K562 (cell line): ENCODE results near the gene FOXN1. TPM values are rescaled to one million over a fixed set of nuclear protein-coding genes. Genes with fewer than 3 reads are reported as not detected.
A peak's percentile ranks its signal among the peaks of the same experiment; 100 is the strongest.

Source experiments
- COPS2 ChIP-seq: fragments of 450-650 bp; conservative IDR thresholded peaks from 2 replicates; pipeline ENCODE4 v1.6.1; 2016; ENCODE audit warnings: mild to moderate bottlenecking, moderate library complexity
- HDAC1 ChIP-seq, 2 experiments: fragments of 450-650 bp; IDR thresholded peaks; 2 replicates each; pipeline ENCODE4 v1.6.1; 2016 to 2017; ENCODE audit warnings: inconsistent platforms in 1 of 2, mild to moderate bottlenecking in 1 of 2, moderate library complexity in 1 of 2
- HLTF ChIP-seq: fragments of 450-650 bp; IDR thresholded peaks from 2 replicates; pipeline ENCODE4 v1.6.1; 2016
- HNRNPK ChIP-seq: fragments of 200-400 bp; formaldehyde crosslinking; IDR thresholded peaks from one replicate; pipeline ENCODE4 v1.6.1; 2018; ENCODE audit warnings: mild to moderate bottlenecking, low read depth, low read length; ENCODE audit not compliant: poor library complexity, severe bottlenecking
- PCBP1 ChIP-seq: fragments of 200-400 bp; formaldehyde crosslinking; IDR thresholded peaks from 2 replicates; pipeline ENCODE4 v1.6.1; 2018; ENCODE audit warnings: mild to moderate bottlenecking, low read depth, low read length; ENCODE audit not compliant: poor library complexity, severe bottlenecking
- PHF8 ChIP-seq: fragments of 200-600 bp; sonication (generic); IDR thresholded peaks from 2 replicates; pipeline ENCODE4 v1.6.1; 2012; ENCODE audit warnings: mixed run types, mild to moderate bottlenecking, inconsistent platforms, low read length, moderate library complexity, borderline replicate concordance
- POLR2AphosphoS2 ChIP-seq: IDR thresholded peaks from 2 replicates; pipeline ENCODE4 v1.6.1; 2012; ENCODE audit warnings: low read length, improper control_type of control experiment
- VEZF1 ChIP-seq: fragments of 200-800 bp; sonication (Bioruptor generic); IDR thresholded peaks from 2 replicates; pipeline ENCODE4 v1.6.1; 2017; ENCODE audit warnings: missing genetic modification characterization, missing compliant biosample characterization
- ZNF277 ChIP-seq: fragments of 250-450 bp; sonication (Bioruptor Pico); IDR thresholded peaks from 2 replicates; pipeline ENCODE4 v1.8.0; 2022; ENCODE audit warnings: inconsistent platforms, mild to moderate bottlenecking, moderate library complexity, borderline replicate concordance
- polyA plus RNA-seq, 8 experiments: library from polyadenylated mRNA; depleted of rRNA in 4 of 8; stranded (reverse) in 5 of 8; unstranded in 3 of 8; fragments of >200 nt; fragmentation: Nextera tagmentation in 2 of 8; fragmentation: Illumina TruSeq in 1 of 8; extraction: Ambion mirVana in 2 of 8; extraction: Trizol in 1 of 8; gene quantifications; 2 replicates each; pipeline versions ENCODE4 v1.2.1 to v1.2.3, GENCODE V29; 2011 to 2014; ENCODE audit warnings: inconsistent platforms in 1 of 8, missing spikeins in 1 of 8
- total RNA-seq, 7 experiments: library from RNA; depleted of rRNA in 6 of 7; stranded (reverse); fragments of >200 nt in 6 of 7; fragmentation: Illumina TruSeq in 2 of 7; extraction: Trizol in 2 of 7; gene quantifications; 2 replicates each; pipeline versions ENCODE4 v1.2.1 to v1.2.3, GENCODE V29; 2011 to 2021; ENCODE audit warnings: low replicate concordance in 1 of 7
- TF ChIP-seq, protein P1 (sequence below), 2 experiments: IDR thresholded peaks; 2 replicates each; pipeline ENCODE4 v1.6.1; 2011; ENCODE audit warnings: borderline replicate concordance in 1 of 2, control low read depth in 1 of 2, low read depth in 1 of 2, low read length in 1 of 2, mild to moderate bottlenecking in 1 of 2, mixed read lengths in 1 of 2, moderate library complexity in 1 of 2; ENCODE audit not compliant: insufficient read depth in 1 of 2, insufficient read length in 1 of 2, poor library complexity in 1 of 2, severe bottlenecking in 1 of 2; ENCODE audit errors: extremely low read depth in 1 of 2
- TF ChIP-seq, protein P2 (sequence below): fragments of 250-450 bp; sonication (Bioruptor Pico); IDR thresholded peaks from 2 replicates; pipeline ENCODE4 v1.9.0; 2021; ENCODE audit warnings: mild to moderate bottlenecking

FOXN1 gene
- total and polyA plus RNA-seq, 9 of the 15 experiments (the other 6 are each of a cell fraction or from before 2014, with no cell fraction given) = not detected

GRCh38 chr17:28552176-28552999 lies 46.2 kb downstream of the FOXN1 start, which contains the start of gene UNC119 (continued):
- TF ChIP-seq COPS2 = no peak
- TF ChIP-seq POLR2AphosphoS2 = 0 out of 2 replicates have a peak, but pooled peaks have one; percentile 47
- peak; percentile 89 for TF ChIP-seq PCBP1
- TF ChIP-seq VEZF1 (CRISPR knock-in tag) = peak; percentile 86
- TF ChIP-seq, protein P1, sequence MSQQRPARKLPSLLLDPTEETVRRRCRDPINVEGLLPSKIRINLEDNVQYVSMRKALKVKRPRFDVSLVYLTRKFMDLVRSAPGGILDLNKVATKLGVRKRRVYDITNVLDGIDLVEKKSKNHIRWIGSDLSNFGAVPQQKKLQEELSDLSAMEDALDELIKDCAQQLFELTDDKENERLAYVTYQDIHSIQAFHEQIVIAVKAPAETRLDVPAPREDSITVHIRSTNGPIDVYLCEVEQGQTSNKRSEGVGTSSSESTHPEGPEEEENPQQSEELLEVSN (IDR thresholded peaks at IDR 0.05; ENCODE audit: borderline replicate concordance in 1 of 2, extremely low read depth in 1 of 2, insufficient read depth in 1 of 2, insufficient read length in 1 of 2, low read depth in 1 of 2, low read length in 1 of 2, poor library complexity in 1 of 2, severe bottlenecking in 1 of 2) = peak in 1 of 2 experiments; percentile 89
- no peak for TF ChIP-seq HLTF
- TF ChIP-seq HDAC1 (IDR thresholded peaks at IDR 0.05) = peak in 1 of 2 experiments; percentile 15; a peak in 1 of 4 replicates
- TF ChIP-seq ZNF277 (CRISPR knock-in tag) = no peak
- TF ChIP-seq, protein P2, sequence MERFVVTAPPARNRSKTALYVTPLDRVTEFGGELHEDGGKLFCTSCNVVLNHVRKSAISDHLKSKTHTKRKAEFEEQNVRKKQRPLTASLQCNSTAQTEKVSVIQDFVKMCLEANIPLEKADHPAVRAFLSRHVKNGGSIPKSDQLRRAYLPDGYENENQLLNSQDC (CRISPR knock-in tag) = no peak
- peak; percentile 73; the same call in 1 of the 2 replicates for TF ChIP-seq PHF8
- peak; percentile 90 for TF ChIP-seq HNRNPK
